Measurements from ENCODE around the gene ST8SIA6.
A peak's percentile ranks its signal among the peaks of the same experiment; 100 is the strongest.
"Not testable (repeated sequence)": the region's sequence is repeated elsewhere in the genome, so short reads cannot be mapped to it uniquely, and the experiment has no call there.

ST8SIA6 gene

GRCh38 chr10:17412323-17412722 is 42.1 kb downstream of the ST8SIA6 start:
- H3K4me3 ChIP-seq (ENCODE audit: low read depth, low read length): no peak overlapping the region
- TF ChIP-seq CTCF (IDR thresholded peaks at IDR 0.05; ENCODE audit: control insufficient read depth, extremely low read depth, insufficient read depth): peak; percentile 54
- DNase-seq (ENCODE audit: low read depth): no peak

GRCh38 chr10:17410907-17411306 is 43.5 kb downstream of the ST8SIA6 start:
- no peak overlapping the region for H3K4me3 ChIP-seq (ENCODE audit: low read depth, low read length)
- no peak for DNase-seq (ENCODE audit: low read depth)
- TF ChIP-seq CTCF (IDR thresholded peaks at IDR 0.05; ENCODE audit: control insufficient read depth, extremely low read depth, insufficient read depth): no peak

- no peak overlapping the region for H3K4me3 ChIP-seq (ENCODE audit: low read depth, low read length)
- no peak for TF ChIP-seq CTCF (IDR thresholded peaks at IDR 0.05; ENCODE audit: control insufficient read depth, extremely low read depth, insufficient read depth)
- DNase-seq (ENCODE audit: low read depth): no peak
Measured at GRCh38 chr10:17409170-17409733, 45.1 kb downstream of the ST8SIA6 start.

GRCh38 chr10:17407047-17407446 is 47.3 kb downstream of the ST8SIA6 start:
- no peak for TF ChIP-seq CTCF (IDR thresholded peaks at IDR 0.05; ENCODE audit: control insufficient read depth, extremely low read depth, insufficient read depth)
- H3K4me3 ChIP-seq (ENCODE audit: low read depth, low read length): no peak overlapping the region
- DNase-seq (ENCODE audit: low read depth): no peak

GRCh38 chr10:17406036-17406834 is 48.2 kb downstream of the ST8SIA6 start:
- no peak for TF ChIP-seq CTCF (IDR thresholded peaks at IDR 0.05; ENCODE audit: control insufficient read depth, extremely low read depth, insufficient read depth)
- no peak for DNase-seq (ENCODE audit: low read depth)
- no peak overlapping the region for H3K4me3 ChIP-seq (ENCODE audit: low read depth, low read length)

GRCh38 chr10:17403161-17403560 is 51.2 kb downstream of the ST8SIA6 start:
- DNase-seq (ENCODE audit: low read depth): no peak
- H3K4me3 ChIP-seq (ENCODE audit: low read depth, low read length): no peak overlapping the region
- no peak for TF ChIP-seq CTCF (IDR thresholded peaks at IDR 0.05; ENCODE audit: control insufficient read depth, extremely low read depth, insufficient read depth)

- DNase-seq (ENCODE audit: low read depth); H3K4me3 ChIP-seq (ENCODE audit: low read depth, low read length): not testable (repeated sequence)
Measured at GRCh38 chr10:17402040-17402439, 52.4 kb downstream of the ST8SIA6 start.

Measured in LNCaP clone FGC (cell line).